Right lobe of liver (tissue), 4 donors: Measurements from ENCODE around the gene FDPS.

Experiments
- CTCF ChIP-seq, 4 donors: fragments of 200-600 bp in 3 of 4; fragments of 450-650 bp in 1 of 4; IDR thresholded peaks; one replicate each; pipeline versions ENCODE4 v1.5.1 to v1.8.0; 2016 to 2022; ENCODE audit warnings: antibody characterized with exemption in 4 of 4, mild to moderate bottlenecking in 2 of 4
- POLR2A ChIP-seq: fragments of 450-650 bp; IDR thresholded peaks from one replicate; pipeline ENCODE4 v1.6.1; 2017; ENCODE audit warnings: antibody characterized with exemption, mild to moderate bottlenecking
- donor health status: DM: no; HTN: no; CAD: no.
- donor health status: DM: no; HTN: no; CAD: no.
- donor health status: DM: no; HTN: yes; CAD: no.

DNA sequence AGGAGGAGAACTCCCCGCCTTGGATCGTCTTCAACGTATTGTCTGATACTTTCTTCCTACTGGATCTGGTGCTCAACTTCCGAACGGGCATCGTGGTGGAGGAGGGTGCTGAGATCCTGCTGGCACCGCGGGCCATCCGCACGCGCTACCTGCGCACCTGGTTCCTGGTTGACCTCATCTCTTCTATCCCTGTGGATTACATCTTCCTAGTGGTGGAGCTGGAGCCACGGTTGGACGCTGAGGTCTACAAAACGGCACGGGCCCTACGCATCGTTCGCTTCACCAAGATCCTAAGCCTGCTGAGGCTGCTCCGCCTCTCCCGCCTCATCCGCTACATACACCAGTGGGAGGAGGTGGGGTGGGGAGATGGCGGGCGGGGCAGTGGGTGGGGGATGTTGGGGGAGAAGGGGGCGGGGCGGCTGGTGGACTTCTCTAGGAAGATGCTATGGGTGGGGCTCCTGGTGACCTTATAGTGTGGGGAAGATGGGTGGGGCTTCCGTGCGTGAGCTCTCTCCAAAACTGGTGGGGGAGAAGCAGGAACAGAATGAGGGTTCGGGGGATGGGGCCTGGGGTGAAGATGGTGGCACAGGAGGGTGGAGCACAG, 26.1 kb upstream of the FDPS start:
- TF ChIP-seq CTCF (IDR thresholded peaks at IDR 0.05) (no peak), POLR2A (no peak)
